Endothelial cell (in vitro differentiated cells): Measurements from ENCODE around the gene KDM4B. TPM values are rescaled to one million over a fixed set of nuclear protein-coding genes. Genes with fewer than 3 reads are reported as not detected.

Source experiments
- DNase-seq: peaks from one replicate; pipeline ENCODE4 v3.0.0; 2021; ENCODE audit warnings: low spot score
- H3K27ac Mint-ChIP-seq: one replicate; pipeline ENCODE4 v1.8.0; 2021; ENCODE audit warnings: mixed read lengths, inconsistent platforms; ENCODE audit not compliant: unreplicated experiment
- H3K27me3 Mint-ChIP-seq: one replicate; pipeline ENCODE4 v1.8.0; 2021; ENCODE audit warnings: mild to moderate bottlenecking, moderate library complexity, mixed read lengths, inconsistent platforms; ENCODE audit not compliant: unreplicated experiment
- H3K36me3 Mint-ChIP-seq: one replicate; pipeline ENCODE4 v1.8.0; 2021; ENCODE audit warnings: mild to moderate bottlenecking, low read depth, mixed read lengths, inconsistent platforms; ENCODE audit not compliant: unreplicated experiment
- H3K4me1 Mint-ChIP-seq: one replicate; pipeline ENCODE4 v1.8.0; 2021; ENCODE audit warnings: mild to moderate bottlenecking, mixed read lengths, inconsistent platforms; ENCODE audit not compliant: unreplicated experiment
- H3K4me3 Mint-ChIP-seq: one replicate; pipeline ENCODE4 v1.8.0; 2021; ENCODE audit warnings: mild to moderate bottlenecking, mixed read lengths, inconsistent platforms; ENCODE audit not compliant: unreplicated experiment
- H3K9me3 Mint-ChIP-seq: one replicate; pipeline ENCODE4 v1.8.0; 2021; ENCODE audit warnings: mixed read lengths, inconsistent platforms; ENCODE audit not compliant: unreplicated experiment
- total RNA-seq: library from RNA; stranded (reverse); fragmentation: NEBNext Ultra II Directional; extraction: Animal tissue kit (Norgen Biotek cat#: 25700); gene quantifications from one replicate; pipeline ENCODE4 v1.2.1, GENCODE V29; 2021; ENCODE audit not compliant: unreplicated experiment
- TF ChIP-seq, protein P1 (sequence below): fragments of 200-600 bp; sonication (generic); IDR thresholded peaks from one replicate; pipeline ENCODE4 v1.5.0; 2021; ENCODE audit warnings: antibody characterized with exemption; ENCODE audit not compliant: unreplicated experiment

The KDM4B gene
- total RNA-seq, 1 donor from 2014 or later: 42.4 TPM

DNA sequence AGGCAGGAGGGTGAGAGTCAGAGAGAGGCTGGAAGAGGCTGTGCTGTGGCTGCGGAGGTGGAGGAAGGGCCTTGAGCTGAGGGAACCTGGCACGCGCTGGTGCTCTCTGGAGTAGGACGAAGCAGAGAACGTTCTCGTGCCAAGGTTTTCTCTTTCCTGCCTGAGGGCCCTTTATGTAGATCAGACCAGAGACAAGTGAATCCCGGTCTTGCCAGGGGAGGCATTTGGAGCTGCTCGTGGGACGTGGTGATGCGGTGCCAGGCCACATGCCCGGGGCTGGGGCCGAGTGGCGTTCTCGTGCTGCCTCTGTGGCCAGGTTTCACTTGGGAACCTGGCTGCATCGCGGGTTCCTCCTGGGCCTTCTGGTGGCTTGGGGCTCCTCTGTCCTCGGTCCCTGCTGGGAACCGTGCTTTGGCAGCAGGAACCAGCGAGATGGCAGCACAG, 54.2 kb downstream of the KDM4B start:
- H3K4me3 Mint-ChIP-seq: peak overlapping the region; percentile 68
- peaks cover 11% of the 10 kb centered on the region for H3K27me3 Mint-ChIP-seq
- TF ChIP-seq, protein P1, sequence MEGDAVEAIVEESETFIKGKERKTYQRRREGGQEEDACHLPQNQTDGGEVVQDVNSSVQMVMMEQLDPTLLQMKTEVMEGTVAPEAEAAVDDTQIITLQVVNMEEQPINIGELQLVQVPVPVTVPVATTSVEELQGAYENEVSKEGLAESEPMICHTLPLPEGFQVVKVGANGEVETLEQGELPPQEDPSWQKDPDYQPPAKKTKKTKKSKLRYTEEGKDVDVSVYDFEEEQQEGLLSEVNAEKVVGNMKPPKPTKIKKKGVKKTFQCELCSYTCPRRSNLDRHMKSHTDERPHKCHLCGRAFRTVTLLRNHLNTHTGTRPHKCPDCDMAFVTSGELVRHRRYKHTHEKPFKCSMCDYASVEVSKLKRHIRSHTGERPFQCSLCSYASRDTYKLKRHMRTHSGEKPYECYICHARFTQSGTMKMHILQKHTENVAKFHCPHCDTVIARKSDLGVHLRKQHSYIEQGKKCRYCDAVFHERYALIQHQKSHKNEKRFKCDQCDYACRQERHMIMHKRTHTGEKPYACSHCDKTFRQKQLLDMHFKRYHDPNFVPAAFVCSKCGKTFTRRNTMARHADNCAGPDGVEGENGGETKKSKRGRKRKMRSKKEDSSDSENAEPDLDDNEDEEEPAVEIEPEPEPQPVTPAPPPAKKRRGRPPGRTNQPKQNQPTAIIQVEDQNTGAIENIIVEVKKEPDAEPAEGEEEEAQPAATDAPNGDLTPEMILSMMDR: no peak
- H3K36me3 Mint-ChIP-seq: peaks cover 3% of the 10 kb centered on the region
- H3K4me1 Mint-ChIP-seq: no peaks in the 10 kb centered on the region
- H3K9me3 Mint-ChIP-seq: no peaks in the 10 kb centered on the region
- DNase-seq: no peak
- H3K27ac Mint-ChIP-seq: peak overlapping the region; percentile 15

GRCh38 chr19:5024282-5024681, 55.4 kb downstream of the KDM4B start:
- Mint-ChIP-seq H3K4me1 (no peaks in the 10 kb centered on the region), H3K4me3 (no peak overlapping the region), H3K27me3 (peaks cover 10% of the 10 kb centered on the region), H3K36me3 (peaks cover 3% of the 10 kb centered on the region), H3K27ac (no peak overlapping the region), H3K9me3 (no peaks in the 10 kb centered on the region)
- TF ChIP-seq, protein P1: no peak
- no peak for DNase-seq

DNA sequence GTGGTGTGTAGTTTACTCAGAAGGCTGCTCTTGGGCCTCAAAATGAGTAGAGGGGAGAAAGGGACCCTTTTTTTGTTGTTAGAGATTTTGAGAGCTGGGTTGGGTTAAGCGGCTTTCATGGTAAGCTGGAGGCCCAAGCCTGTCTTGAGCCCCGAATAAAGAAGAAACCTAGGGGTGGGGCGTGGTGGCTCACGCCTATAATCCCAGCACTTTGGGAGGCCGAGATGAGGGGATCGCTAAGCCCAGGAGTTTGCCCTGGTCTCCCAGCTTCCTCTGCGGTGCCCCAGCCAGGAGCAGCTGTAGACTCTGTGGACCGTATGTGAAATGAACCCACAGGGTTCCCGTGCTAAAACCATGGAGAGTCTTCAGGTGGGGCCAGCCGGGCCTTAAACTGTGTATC, 56.1 kb downstream of the KDM4B start:
- no peak overlapping the region for H3K4me3 Mint-ChIP-seq
- H3K9me3 Mint-ChIP-seq: no peaks in the 10 kb centered on the region
- no peaks in the 10 kb centered on the region for H3K4me1 Mint-ChIP-seq
- TF ChIP-seq, protein P1: no peak
- peaks cover 3% of the 10 kb centered on the region for H3K36me3 Mint-ChIP-seq
- H3K27ac Mint-ChIP-seq: no peak overlapping the region
- H3K27me3 Mint-ChIP-seq: peaks cover 11% of the 10 kb centered on the region
- no peak for DNase-seq

GRCh38 chr19:5026706-5027273, 57.9 kb downstream of the KDM4B start:
- no peak overlapping the region for H3K4me3 Mint-ChIP-seq
- H3K9me3 Mint-ChIP-seq: no peaks in the 10 kb centered on the region
- no peak for DNase-seq
- no peaks in the 10 kb centered on the region for H3K4me1 Mint-ChIP-seq
- peaks cover 3% of the 10 kb centered on the region for H3K36me3 Mint-ChIP-seq
- no peak overlapping the region for H3K27ac Mint-ChIP-seq
- TF ChIP-seq, protein P1: no peak
- peaks cover 11% of the 10 kb centered on the region for H3K27me3 Mint-ChIP-seq

DNA sequence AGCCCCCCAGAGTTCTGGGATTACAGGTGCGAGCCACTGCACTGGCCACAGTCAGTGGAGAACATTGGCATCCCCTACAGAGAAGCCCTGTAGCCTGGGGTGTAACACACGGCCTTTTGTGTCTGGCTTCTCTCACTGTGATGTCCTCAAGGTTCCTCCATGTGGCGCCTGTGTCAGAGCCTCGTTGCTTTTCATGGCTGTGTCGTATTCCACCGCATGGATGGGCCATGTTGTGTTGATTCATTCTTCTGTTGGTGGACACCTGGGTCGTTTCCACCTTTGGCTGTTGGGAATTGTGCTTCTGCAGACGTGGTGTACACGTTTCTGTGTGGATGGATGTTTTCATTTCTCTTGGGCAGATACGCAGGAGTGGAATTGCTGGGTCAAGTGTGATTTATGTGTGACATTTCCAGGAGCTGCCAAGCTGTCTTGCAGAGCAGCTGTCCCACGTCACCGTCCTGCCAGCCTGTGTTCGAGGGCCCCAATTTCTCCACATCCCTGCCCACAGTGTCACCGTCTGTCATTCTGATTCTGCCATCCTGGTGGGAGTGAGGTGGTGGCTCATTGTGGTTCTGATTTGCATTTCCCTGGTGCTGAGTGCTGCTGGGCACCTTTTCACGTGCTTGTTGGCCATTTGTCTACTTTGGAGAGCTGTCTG, 59.4 kb downstream of the KDM4B start:
- Mint-ChIP-seq H3K9me3 (no peaks in the 10 kb centered on the region), H3K4me1 (no peaks in the 10 kb centered on the region), H3K27ac (no peak overlapping the region), H3K36me3 (no peaks in the 10 kb centered on the region), H3K27me3 (peaks cover 8% of the 10 kb centered on the region), H3K4me3 (no peak overlapping the region)
- TF ChIP-seq, protein P1: no peak
- DNase-seq: no peak
